Karpas-422 (cell line): ENCODE data around the gene ROBO2. TPM values are rescaled to one million over a fixed set of nuclear protein-coding genes. Genes with fewer than 3 reads are reported as not detected.

Experiments
- DNase-seq: peaks from one replicate; pipeline ENCODE4 v3.0.0-alpha.2; 2015
- H2AFZ ChIP-seq: fragments of 200-600 bp; sonication (generic); 2 replicates; pipeline ENCODE4 v1.6.1; 2014; ENCODE audit warnings: antibody characterized with exemption, low read length, mixed read lengths
- H3K27ac ChIP-seq: fragments of 200-600 bp; sonication (generic); 2 replicates; pipeline ENCODE4 v1.5.1; 2014; ENCODE audit warnings: mild to moderate bottlenecking, low read length, moderate library complexity
- H3K27me3 ChIP-seq: fragments of 200-600 bp; sonication (generic); 2 replicates; pipeline ENCODE4 v1.6.1; 2014; ENCODE audit warnings: low read length, mixed read lengths
- H3K36me3 ChIP-seq: fragments of 200-600 bp; sonication (generic); 2 replicates; pipeline ENCODE4 v1.6.1; 2014; ENCODE audit warnings: low read length, mixed read lengths; ENCODE audit not compliant: insufficient read depth
- H3K4me1 ChIP-seq: fragments of 200-600 bp; sonication (generic); 2 replicates; pipeline ENCODE4 v1.6.1; 2014; ENCODE audit warnings: mild to moderate bottlenecking, low read length, mixed read lengths
- H3K4me2 ChIP-seq: fragments of 200-600 bp; sonication (generic); 2 replicates; pipeline ENCODE4 v1.6.1; 2014; ENCODE audit warnings: low read length, low read depth, mild to moderate bottlenecking; ENCODE audit not compliant: poor library complexity, severe bottlenecking
- H3K4me3 ChIP-seq: fragments of 200-600 bp; sonication (generic); 2 replicates; pipeline ENCODE4 v1.5.1; 2014; ENCODE audit warnings: mild to moderate bottlenecking, antibody characterized with exemption, low read length, mixed read lengths
- H3K79me2 ChIP-seq: fragments of 200-600 bp; sonication (generic); 2 replicates; pipeline ENCODE4 v1.6.1; 2014; ENCODE audit warnings: mild to moderate bottlenecking, low read length, mixed read lengths
- H3K9ac ChIP-seq: fragments of 200-600 bp; sonication (generic); 2 replicates; pipeline ENCODE4 v1.6.0; 2014; ENCODE audit warnings: low read length
- H3K9me2 ChIP-seq: fragments of 200-600 bp; sonication (generic), shearing (Covaris generic); replicated peaks from 2 replicates; pipeline ENCODE4 v1.6.0; 2014; ENCODE audit warnings: mild to moderate bottlenecking, low read length, moderate library complexity; ENCODE audit not compliant: insufficient read depth
- H3K9me3 ChIP-seq: fragments of 300-700, 200-600 bp; sonication (generic); 2 replicates; pipeline ENCODE4 v1.6.1; 2014; ENCODE audit warnings: low read length, mixed read lengths
- H4K20me1 ChIP-seq: fragments of 200-600 bp; sonication (generic); 2 replicates; pipeline ENCODE4 v1.6.1; 2014; ENCODE audit warnings: mild to moderate bottlenecking, antibody characterized with exemption, low read length, low read depth; ENCODE audit not compliant: insufficient read depth
- total RNA-seq: library from RNA; depleted of rRNA; stranded (reverse); fragments of >200 nt; shearing (Covaris generic); gene quantifications from 2 replicates; pipeline ENCODE4 v1.2.3, GENCODE V29; 2014; ENCODE audit warnings: low replicate concordance

Gene ROBO2
- total RNA-seq, 1 experiment from 2014 or later, result 262 TPM

- DNase-seq, result no peak
- Histone ChIP-seq H4K20me1 (no peaks in the 10 kb centered on the region), H3K27ac (peak overlapping the region; percentile 12; the same call in 1 of the 2 replicates), H3K79me2 (peaks cover 98% of the 10 kb centered on the region), H3K36me3 (peaks cover 95% of the 10 kb centered on the region), H3K9me2 (no peaks in the 10 kb centered on the region), H3K4me3 (no peak overlapping the region), H3K9me3 (no peaks in the 10 kb centered on the region), H3K9ac (no peak overlapping the region), H3K4me1 (peaks cover 56% of the 10 kb centered on the region), H2AFZ (no peak overlapping the region), H3K27me3 (no peaks in the 10 kb centered on the region), H3K4me2 (no peak overlapping the region)
Observed at GRCh38 chr3:77586216-77586615, 546.3 kb downstream of the ROBO2 start.

- Histone ChIP-seq H3K4me2 (no peak overlapping the region), H3K79me2 (peaks cover 94% of the 10 kb centered on the region), H4K20me1 (no peaks in the 10 kb centered on the region), H3K9me3 (no peaks in the 10 kb centered on the region), H3K36me3 (peaks cover 93% of the 10 kb centered on the region), H2AFZ (no peak overlapping the region), H3K27me3 (no peaks in the 10 kb centered on the region), H3K9ac (no peak overlapping the region), H3K4me1 (peaks cover 44% of the 10 kb centered on the region), H3K9me2 (no peaks in the 10 kb centered on the region), H3K27ac (peak overlapping the region; percentile 32), H3K4me3 (no peak overlapping the region)
- no peak for DNase-seq
Observed at GRCh38 chr3:77588863-77589262, 549.0 kb downstream of the ROBO2 start.

- peaks cover 96% of the 10 kb centered on the region for H3K36me3 ChIP-seq
- H3K4me1 ChIP-seq, result peaks cover 44% of the 10 kb centered on the region
- H3K4me2 ChIP-seq, result no peak overlapping the region
- H3K27ac ChIP-seq, result peak overlapping the region; percentile 67
- H3K9me3 ChIP-seq, result no peaks in the 10 kb centered on the region; the same call in 1 of the 2 replicates
- no peak overlapping the region for H2AFZ ChIP-seq
- no peaks in the 10 kb centered on the region for H3K27me3 ChIP-seq
- no peak for DNase-seq
- no peaks in the 10 kb centered on the region for H3K9me2 ChIP-seq
- peaks cover 95% of the 10 kb centered on the region for H3K79me2 ChIP-seq
- no peak overlapping the region for H3K4me3 ChIP-seq
- H4K20me1 ChIP-seq, result no peaks in the 10 kb centered on the region
- no peak overlapping the region for H3K9ac ChIP-seq
Observed at GRCh38 chr3:77590191-77590590, 550.3 kb downstream of the ROBO2 start.

GRCh38 chr3:77595371-77595870 lies 555.5 kb downstream of the ROBO2 start:
- Histone ChIP-seq H3K9ac (no peak overlapping the region), H3K4me1 (peaks cover 52% of the 10 kb centered on the region), H3K27me3 (no peaks in the 10 kb centered on the region), H4K20me1 (no peaks in the 10 kb centered on the region), H2AFZ (no peak overlapping the region), H3K4me3 (no peak overlapping the region), H3K36me3 (peaks cover 89% of the 10 kb centered on the region), H3K9me2 (no peaks in the 10 kb centered on the region), H3K79me2 (peaks cover 66% of the 10 kb centered on the region), H3K4me2 (no peak overlapping the region), H3K27ac (peak overlapping the region; percentile 99), H3K9me3 (peaks cover 12% of the 10 kb centered on the region)
- no peak for DNase-seq

- Histone ChIP-seq H3K4me1 (peaks cover 82% of the 10 kb centered on the region), H3K9ac (peak overlapping the region; percentile 60), H3K9me3 (peaks cover 12% of the 10 kb centered on the region), H3K9me2 (no peaks in the 10 kb centered on the region), H2AFZ (no peak overlapping the region), H3K4me2 (peak overlapping the region; percentile 54), H3K79me2 (peaks cover 36% of the 10 kb centered on the region), H3K27ac (peak overlapping the region; percentile 99), H3K27me3 (no peaks in the 10 kb centered on the region), H4K20me1 (no peaks in the 10 kb centered on the region), H3K36me3 (peaks cover 73% of the 10 kb centered on the region), H3K4me3 (peak overlapping the region; percentile 8; the same call in 1 of the 2 replicates)
- DNase-seq, result peak; percentile 64
Observed at GRCh38 chr3:77599948-77600347, 560.0 kb downstream of the ROBO2 start.

- no peaks in the 10 kb centered on the region for H4K20me1 ChIP-seq
- H3K79me2 ChIP-seq, result peaks cover 31% of the 10 kb centered on the region
- peak overlapping the region; percentile 37 for H3K4me3 ChIP-seq
- no peaks in the 10 kb centered on the region for H3K9me3 ChIP-seq
- peaks cover 72% of the 10 kb centered on the region for H3K36me3 ChIP-seq
- peak overlapping the region; percentile 63 for H3K9ac ChIP-seq
- H3K9me2 ChIP-seq, result no peaks in the 10 kb centered on the region
- H3K27me3 ChIP-seq, result no peaks in the 10 kb centered on the region
- H2AFZ ChIP-seq, result no peak overlapping the region
- H3K27ac ChIP-seq, result peak overlapping the region; percentile 99
- peaks cover 90% of the 10 kb centered on the region for H3K4me1 ChIP-seq
- peak; percentile 98 for DNase-seq
- peak overlapping the region; percentile 57 for H3K4me2 ChIP-seq
Observed at GRCh38 chr3:77601823-77602415, 562.0 kb downstream of the ROBO2 start.

GRCh38 chr3:77602722-77603121 lies 562.8 kb downstream of the ROBO2 start:
- no peaks in the 10 kb centered on the region for H3K9me3 ChIP-seq
- no peaks in the 10 kb centered on the region for H3K9me2 ChIP-seq
- no peak overlapping the region for H2AFZ ChIP-seq
- peak overlapping the region; percentile 99 for H3K27ac ChIP-seq
- DNase-seq, result no peak
- H4K20me1 ChIP-seq, result no peaks in the 10 kb centered on the region
- H3K4me1 ChIP-seq, result peaks cover 91% of the 10 kb centered on the region
- H3K36me3 ChIP-seq, result peaks cover 72% of the 10 kb centered on the region
- H3K4me2 ChIP-seq, result peak overlapping the region; percentile 3
- peaks cover 30% of the 10 kb centered on the region for H3K79me2 ChIP-seq
- peak overlapping the region; percentile 40; the same call in 1 of the 2 replicates for H3K4me3 ChIP-seq
- H3K27me3 ChIP-seq, result no peaks in the 10 kb centered on the region
- peak overlapping the region; percentile 32 for H3K9ac ChIP-seq

GRCh38 chr3:77605308-77605707 lies 565.4 kb downstream of the ROBO2 start:
- Histone ChIP-seq H3K4me3 (no peak overlapping the region), H3K4me2 (no peak overlapping the region), H3K36me3 (peaks cover 69% of the 10 kb centered on the region), H3K27me3 (no peaks in the 10 kb centered on the region), H3K9ac (no peak overlapping the region), H3K79me2 (peaks cover 23% of the 10 kb centered on the region), H3K9me2 (no peaks in the 10 kb centered on the region), H3K9me3 (no peaks in the 10 kb centered on the region), H4K20me1 (no peaks in the 10 kb centered on the region), H3K27ac (peak overlapping the region; percentile 99), H2AFZ (no peak overlapping the region), H3K4me1 (peaks cover 82% of the 10 kb centered on the region)
- DNase-seq, result no peak
